Tibial nerve (tissue), 4 donors: ENCODE data around the gene BRINP2.

Source experiments
- EP300 ChIP-seq, 2 donors: sonication (generic); formaldehyde crosslinking; IDR thresholded peaks; one replicate each; pipeline ENCODE4 v1.6.1; 2017; ENCODE audit warnings: antibody characterized with exemption in 2 of 2, mild to moderate bottlenecking in 1 of 2
- POLR2A ChIP-seq, 2 donors: fragments of 450-650 bp; IDR thresholded peaks; one replicate each; pipeline ENCODE4 v1.6.1; 2017; ENCODE audit warnings: antibody characterized with exemption in 2 of 2, mild to moderate bottlenecking in 2 of 2, moderate library complexity in 2 of 2
- TF ChIP-seq, protein P1 (sequence below), 5 experiments: fragments of 200-600 bp in 3 of 5; fragments of 450-650 bp in 2 of 5; sonication (generic) in 3 of 5; IDR thresholded peaks; one replicate each; pipeline ENCODE4 v1.5.1; 2016 to 2019; ENCODE audit warnings: antibody characterized with exemption in 5 of 5, mild to moderate bottlenecking in 3 of 5, moderate library complexity in 2 of 5

DNA sequence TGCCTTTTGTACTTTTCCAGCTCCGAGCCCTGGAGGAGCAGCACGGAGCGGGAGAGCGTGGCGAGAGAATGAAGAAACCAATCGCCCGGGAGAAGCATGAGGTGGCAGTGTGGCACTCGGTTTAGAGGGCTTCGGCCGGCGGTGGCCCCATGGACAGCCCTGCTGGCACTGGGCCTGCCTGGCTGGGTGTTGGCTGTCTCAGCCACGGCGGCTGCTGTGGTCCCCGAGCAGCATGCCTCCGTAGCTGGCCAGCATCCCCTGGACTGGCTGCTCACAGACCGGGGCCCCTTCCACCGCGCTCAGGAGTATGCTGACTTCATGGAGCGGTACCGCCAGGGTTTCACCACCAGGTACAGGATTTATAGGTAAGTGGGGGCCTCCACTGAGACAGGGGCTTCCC is 59.0 kb downstream of the BRINP2 start:
- TF ChIP-seq, protein P1, sequence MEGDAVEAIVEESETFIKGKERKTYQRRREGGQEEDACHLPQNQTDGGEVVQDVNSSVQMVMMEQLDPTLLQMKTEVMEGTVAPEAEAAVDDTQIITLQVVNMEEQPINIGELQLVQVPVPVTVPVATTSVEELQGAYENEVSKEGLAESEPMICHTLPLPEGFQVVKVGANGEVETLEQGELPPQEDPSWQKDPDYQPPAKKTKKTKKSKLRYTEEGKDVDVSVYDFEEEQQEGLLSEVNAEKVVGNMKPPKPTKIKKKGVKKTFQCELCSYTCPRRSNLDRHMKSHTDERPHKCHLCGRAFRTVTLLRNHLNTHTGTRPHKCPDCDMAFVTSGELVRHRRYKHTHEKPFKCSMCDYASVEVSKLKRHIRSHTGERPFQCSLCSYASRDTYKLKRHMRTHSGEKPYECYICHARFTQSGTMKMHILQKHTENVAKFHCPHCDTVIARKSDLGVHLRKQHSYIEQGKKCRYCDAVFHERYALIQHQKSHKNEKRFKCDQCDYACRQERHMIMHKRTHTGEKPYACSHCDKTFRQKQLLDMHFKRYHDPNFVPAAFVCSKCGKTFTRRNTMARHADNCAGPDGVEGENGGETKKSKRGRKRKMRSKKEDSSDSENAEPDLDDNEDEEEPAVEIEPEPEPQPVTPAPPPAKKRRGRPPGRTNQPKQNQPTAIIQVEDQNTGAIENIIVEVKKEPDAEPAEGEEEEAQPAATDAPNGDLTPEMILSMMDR (IDR thresholded peaks at IDR 0.05): no peak
- TF ChIP-seq EP300 (IDR thresholded peaks at IDR 0.05) (no peak), POLR2A (IDR thresholded peaks at IDR 0.05) (no peak)
